Liver (tissue), 9 donors: Measurements from ENCODE around the gene TMEM131. TPM values are rescaled to one million over a fixed set of nuclear protein-coding genes. Genes with fewer than 3 reads are reported as not detected.

Experiments used
- DNase-seq: peaks from one replicate; pipeline ENCODE4 v3.0.0-alpha.2; 2017; ENCODE audit warnings: low spot score
- H3K27ac ChIP-seq, 2 donors: one replicate each; pipeline ENCODE4 v1.7.0; 2013; ENCODE audit warnings: inconsistent platforms in 2 of 2, low read length in 2 of 2, control low read depth in 1 of 2, low read depth in 1 of 2, mild to moderate bottlenecking in 1 of 2
- H3K27me3 ChIP-seq, 4 donors: one replicate each; pipeline versions ENCODE4 v1.6.1 to v1.7.0; 2013; ENCODE audit warnings: low read length in 3 of 4, inconsistent platforms in 1 of 4, mild to moderate bottlenecking in 1 of 4, moderate library complexity in 1 of 4; ENCODE audit not compliant: control insufficient read depth in 4 of 4, insufficient read depth in 4 of 4
- H3K36me3 ChIP-seq, 4 donors: one replicate each; pipeline versions ENCODE4 v1.6.1 to v1.7.0; 2013; ENCODE audit warnings: low read length in 3 of 4, mild to moderate bottlenecking in 3 of 4, low read depth in 1 of 4, moderate library complexity in 1 of 4; ENCODE audit not compliant: control insufficient read depth in 4 of 4, insufficient read depth in 3 of 4
- H3K4me1 ChIP-seq, 4 donors: one replicate each; pipeline versions ENCODE4 v1.6.1 to v1.7.0; 2013; ENCODE audit warnings: low read length in 3 of 4, mild to moderate bottlenecking in 3 of 4, moderate library complexity in 1 of 4; ENCODE audit not compliant: control insufficient read depth in 4 of 4, insufficient read depth in 4 of 4
- H3K4me3 ChIP-seq, 3 donors: one replicate each; pipeline versions ENCODE4 v1.6.1 to v1.7.0; 2013; ENCODE audit warnings: low read length in 3 of 3, control low read depth in 1 of 3, low read depth in 1 of 3, mild to moderate bottlenecking in 1 of 3
- H3K9ac ChIP-seq, 2 donors: one replicate each; pipeline ENCODE4 v1.7.0; 2013; ENCODE audit warnings: low read length in 2 of 2, mild to moderate bottlenecking in 2 of 2, moderate library complexity in 2 of 2, control low read depth in 1 of 2, low read depth in 1 of 2
- H3K9me3 ChIP-seq, 4 donors: one replicate each; pipeline versions ENCODE4 v1.6.1 to v1.7.0; 2013; ENCODE audit warnings: low read length in 3 of 4; ENCODE audit not compliant: control insufficient read depth in 4 of 4
- CTCF ChIP-seq: fragments of 150-350 bp; IDR thresholded peaks from 2 replicates; pipeline ENCODE4 v1.5.1; 2017; ENCODE audit warnings: improper control_type of control experiment, low read depth, low read length; ENCODE audit not compliant: missing input control
- EGR1 ChIP-seq, 2 donors: IDR thresholded peaks; 2 replicates each; pipeline ENCODE4 v1.6.1; 2016 to 2018; ENCODE audit warnings: antibody characterized with exemption in 2 of 2, low read depth in 2 of 2
- FOXA1 ChIP-seq: IDR thresholded peaks from 2 replicates; pipeline ENCODE4 v1.6.1; 2016; ENCODE audit warnings: antibody characterized with exemption
- HNF4A ChIP-seq, 2 donors: conservative IDR thresholded peaks; 2 replicates each; pipeline ENCODE4 v1.6.1; 2016; ENCODE audit warnings: antibody characterized with exemption in 2 of 2, mild to moderate bottlenecking in 2 of 2
- JUND ChIP-seq, 2 donors: IDR thresholded peaks; 2 replicates each; pipeline ENCODE4 v1.6.1; 2016; ENCODE audit warnings: antibody characterized with exemption in 2 of 2
- MAX ChIP-seq: IDR thresholded peaks from 2 replicates; pipeline ENCODE4 v1.6.1; 2016; ENCODE audit warnings: antibody characterized with exemption
- RAD21 ChIP-seq, 2 donors: IDR thresholded peaks; 2 replicates each; pipeline ENCODE4 v1.6.1; 2016; ENCODE audit warnings: antibody characterized with exemption in 2 of 2, mild to moderate bottlenecking in 2 of 2
- REST ChIP-seq: IDR thresholded peaks from 2 replicates; pipeline ENCODE4 v1.6.1; 2016; ENCODE audit warnings: antibody characterized with exemption, mild to moderate bottlenecking
- RXRA ChIP-seq, 2 donors: IDR thresholded peaks; 2 replicates each; pipeline ENCODE4 v1.6.1; 2017 to 2018; ENCODE audit warnings: antibody characterized with exemption in 2 of 2, mild to moderate bottlenecking in 1 of 2
- SP1 ChIP-seq: IDR thresholded peaks from 2 replicates; pipeline ENCODE4 v1.6.1; 2018; ENCODE audit warnings: antibody characterized with exemption, mild to moderate bottlenecking
- TAF1 ChIP-seq: conservative IDR thresholded peaks from 2 replicates; pipeline ENCODE4 v1.6.1; 2016; ENCODE audit warnings: antibody characterized with exemption, mild to moderate bottlenecking
- YY1 ChIP-seq: IDR thresholded peaks from 2 replicates; pipeline ENCODE4 v1.6.1; 2016; ENCODE audit warnings: antibody characterized with exemption, mild to moderate bottlenecking
- ZBTB33 ChIP-seq: IDR thresholded peaks from 2 replicates; pipeline ENCODE4 v1.6.1; 2016; ENCODE audit warnings: antibody characterized with exemption
- WGBS: extraction: QIAGEN DNeasy Blood & Tissue Kit; methylation state at CpG from one replicate; pipeline ENCODE4 v1.1.7; 2013; 5-methylcytosine and 5-hydroxymethylcytosine counted together
- polyA plus RNA-seq, 2 donors: library from polyadenylated mRNA; stranded (reverse) in 1 of 2; unstranded in 1 of 2; fragments of 200-250 nt in 1 of 2; fragments of >200 nt in 1 of 2; fragmentation: Nextera tagmentation in 1 of 2; extraction: Ambion mirVana in 1 of 2; gene quantifications; one replicate each; pipeline versions ENCODE4 v1.2.1 to v1.2.3, GENCODE V29; 2013 to 2015
- total RNA-seq, 2 donors: library from RNA; depleted of rRNA; stranded (reverse); fragments of >200 nt; gene quantifications; one replicate each; pipeline ENCODE4 v1.2.3, GENCODE V29; 2014
- TF ChIP-seq, protein P1 (sequence below): IDR thresholded peaks from 2 replicates; pipeline ENCODE4 v1.6.1; 2016; ENCODE audit warnings: antibody characterized with exemption
- donor health status: healthy.
- donor health status: healthy.
- donor health status: healthy.
- donor health status: healthy.
- donor health status: healthy.

The TMEM131 gene
- total and polyA plus RNA-seq, 4 donors: 6.1 to 22.8 (median 11.2) TPM

DNA sequence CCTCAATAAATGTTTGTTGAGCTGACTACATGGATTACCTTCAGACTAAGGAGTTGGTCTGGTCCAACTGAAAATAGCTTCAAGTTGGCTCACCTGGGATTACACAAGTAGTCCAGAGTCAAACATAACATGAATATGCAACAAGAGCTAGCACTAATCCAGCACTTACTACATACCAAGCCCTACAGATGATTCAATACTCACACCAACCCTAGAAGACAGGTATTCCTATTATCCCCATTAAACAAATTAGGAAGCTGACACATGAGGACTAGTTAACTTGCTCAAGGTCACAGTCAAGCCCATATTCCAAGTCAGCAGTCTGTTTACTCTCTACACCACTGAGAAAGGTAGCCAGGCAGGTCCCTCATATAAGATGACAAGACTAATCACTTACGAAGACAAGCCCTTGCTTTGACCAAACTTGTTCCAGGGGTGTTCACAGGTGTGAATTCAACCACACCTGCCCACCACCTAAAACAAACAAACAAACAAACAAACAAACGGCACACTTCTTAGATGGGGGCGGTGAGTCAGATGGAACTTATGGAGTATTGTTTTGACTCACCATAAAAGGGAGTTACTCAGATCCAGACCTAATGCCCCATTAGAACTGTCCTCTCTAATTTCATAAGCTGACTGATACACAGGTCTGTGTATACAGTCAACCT, 29.1 kb downstream of the TMEM131 start:
- Histone ChIP-seq H3K9me3 (no peaks in the 10 kb centered on the region), H3K4me3 (no peak overlapping the region), H3K27ac (no peak overlapping the region), H3K4me1 (peaks cover 8 to 46% (median 25%) of the 10 kb centered on the region in 4 donors), H3K36me3 (no peaks in the 10 kb centered on the region), H3K27me3 (no peaks in the 10 kb centered on the region), H3K9ac (no peak overlapping the region)
- DNase-seq: no peak
- TF ChIP-seq CTCF: no peak
- TF ChIP-seq HNF4A (conservative IDR thresholded peaks at IDR 0.05): peak; percentile 22 to 35
- 65% methylated on average over 3 of the region's 3 CpGs for WGBS

DNA sequence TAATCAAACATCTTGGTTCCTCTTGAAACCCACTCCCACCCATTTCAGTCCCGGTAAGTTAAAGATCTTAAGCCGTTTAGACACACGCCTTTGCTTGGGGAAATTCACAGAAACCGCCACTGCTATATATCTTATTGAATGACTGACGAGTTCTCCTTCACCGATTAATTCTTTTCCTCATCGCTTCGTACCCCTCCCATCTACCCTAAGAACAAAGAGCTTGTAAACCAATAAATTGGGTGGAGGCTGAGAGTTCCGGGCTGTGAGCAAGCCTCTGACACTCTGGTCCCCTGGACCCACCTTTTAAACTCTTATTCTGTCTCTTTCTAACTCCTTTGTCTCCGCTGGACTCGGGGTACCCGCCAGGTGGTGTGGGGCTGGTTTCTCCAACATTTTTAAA, 30.6 kb downstream of the TMEM131 start:
- no peak for TF ChIP-seq SP1
- TF ChIP-seq REST: no peak
- no peak for TF ChIP-seq RAD21 (IDR thresholded peaks at IDR 0.05)
- no peak for TF ChIP-seq TAF1
- no peak for TF ChIP-seq RXRA (IDR thresholded peaks at IDR 0.05)
- TF ChIP-seq, protein P1, sequence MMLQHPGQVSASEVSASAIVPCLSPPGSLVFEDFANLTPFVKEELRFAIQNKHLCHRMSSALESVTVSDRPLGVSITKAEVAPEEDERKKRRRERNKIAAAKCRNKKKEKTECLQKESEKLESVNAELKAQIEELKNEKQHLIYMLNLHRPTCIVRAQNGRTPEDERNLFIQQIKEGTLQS: no peak
- TF ChIP-seq EGR1 (IDR thresholded peaks at IDR 0.05; ENCODE audit: low read depth in 2 of 2): no peak
- no peak for TF ChIP-seq MAX
- TF ChIP-seq CTCF: no peak
- no peak for TF ChIP-seq YY1
- TF ChIP-seq FOXA1: no peak
- TF ChIP-seq JUND (IDR thresholded peaks at IDR 0.05): no peak
- TF ChIP-seq ZBTB33: no peak
- Histone ChIP-seq H3K27me3 (no peaks in the 10 kb centered on the region), H3K9me3 (no peaks in the 10 kb centered on the region), H3K4me1 (peaks cover 5 to 32% (median 14%) of the 10 kb centered on the region in 4 donors), H3K27ac (no peak overlapping the region), H3K36me3 (no peaks in the 10 kb centered on the region), H3K9ac (no peak overlapping the region), H3K4me3 (no peak overlapping the region)
- DNase-seq: no peak
- 90% methylated on average over 12 of the region's 12 CpGs for whole genome bisulfite sequencing
